Stomach (tissue), 4 donors: Measurements from ENCODE around the gene FAM120C.

Experiments
- EP300 ChIP-seq: sonication (generic); formaldehyde crosslinking; IDR thresholded peaks from one replicate; pipeline ENCODE4 v1.6.1; 2017; ENCODE audit warnings: antibody characterized with exemption
- POLR2A ChIP-seq, 4 donors: fragments of 450-650 bp; IDR thresholded peaks; one replicate each; pipeline ENCODE4 v1.6.1; 2016; ENCODE audit warnings: antibody characterized with exemption in 4 of 4, control low read depth in 2 of 4, mild to moderate bottlenecking in 1 of 4, moderate library complexity in 1 of 4
- TF ChIP-seq, protein P1 (sequence below), 7 experiments: fragments of 450-650 bp in 4 of 7; fragments of 200-600 bp in 3 of 7; sonication (generic) in 3 of 7; IDR thresholded peaks; one replicate each; pipeline ENCODE4 v1.5.1; 2016 to 2019; ENCODE audit warnings: antibody characterized with exemption in 7 of 7, control low read depth in 2 of 7, mild to moderate bottlenecking in 1 of 7

GRCh38 chrX:54049801-54050200 lies 133.3 kb downstream of the FAM120C start:
- no peak for TF ChIP-seq POLR2A (IDR thresholded peaks at IDR 0.05)
- TF ChIP-seq, protein P1, sequence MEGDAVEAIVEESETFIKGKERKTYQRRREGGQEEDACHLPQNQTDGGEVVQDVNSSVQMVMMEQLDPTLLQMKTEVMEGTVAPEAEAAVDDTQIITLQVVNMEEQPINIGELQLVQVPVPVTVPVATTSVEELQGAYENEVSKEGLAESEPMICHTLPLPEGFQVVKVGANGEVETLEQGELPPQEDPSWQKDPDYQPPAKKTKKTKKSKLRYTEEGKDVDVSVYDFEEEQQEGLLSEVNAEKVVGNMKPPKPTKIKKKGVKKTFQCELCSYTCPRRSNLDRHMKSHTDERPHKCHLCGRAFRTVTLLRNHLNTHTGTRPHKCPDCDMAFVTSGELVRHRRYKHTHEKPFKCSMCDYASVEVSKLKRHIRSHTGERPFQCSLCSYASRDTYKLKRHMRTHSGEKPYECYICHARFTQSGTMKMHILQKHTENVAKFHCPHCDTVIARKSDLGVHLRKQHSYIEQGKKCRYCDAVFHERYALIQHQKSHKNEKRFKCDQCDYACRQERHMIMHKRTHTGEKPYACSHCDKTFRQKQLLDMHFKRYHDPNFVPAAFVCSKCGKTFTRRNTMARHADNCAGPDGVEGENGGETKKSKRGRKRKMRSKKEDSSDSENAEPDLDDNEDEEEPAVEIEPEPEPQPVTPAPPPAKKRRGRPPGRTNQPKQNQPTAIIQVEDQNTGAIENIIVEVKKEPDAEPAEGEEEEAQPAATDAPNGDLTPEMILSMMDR (IDR thresholded peaks at IDR 0.05): no peak
- TF ChIP-seq EP300: no peak
